K562 (cell line): Measurements from ENCODE around the gene YIF1A. TPM values are rescaled to one million over a fixed set of nuclear protein-coding genes. Genes with fewer than 3 reads are reported as not detected.

Experiments used
- ARNT ChIP-seq, 2 experiments: fragments of 450-650 bp; IDR thresholded peaks; 2 replicates each; pipeline ENCODE4 v1.6.1; 2016; ENCODE audit warnings: mild to moderate bottlenecking in 1 of 2
- ATF7 ChIP-seq: fragments of 450-650 bp; IDR thresholded peaks from 2 replicates; pipeline ENCODE4 v1.7.1; 2014; ENCODE audit warnings: mild to moderate bottlenecking, moderate library complexity
- CBX3 ChIP-seq, 2 experiments: IDR thresholded peaks; 1 replicate in 1 of 2; 2 replicates in 1 of 2; pipeline ENCODE4 v1.6.1; 2012; ENCODE audit warnings: inconsistent platforms in 2 of 2, low read length in 2 of 2, borderline replicate concordance in 1 of 2, control low read depth in 1 of 2
- CREM ChIP-seq: IDR thresholded peaks from 2 replicates; pipeline ENCODE4 v1.6.1; 2014; ENCODE audit warnings: antibody characterized with exemption, low read depth
- DMBX1 ChIP-seq: fragments of 250-450 bp; sonication (Bioruptor Pico); IDR thresholded peaks from 2 replicates; pipeline ENCODE4 v1.8.0; 2022; ENCODE audit warnings: inconsistent platforms, mild to moderate bottlenecking, moderate library complexity, borderline replicate concordance
- FOXA1 ChIP-seq: fragments of 450-650 bp; IDR thresholded peaks from 2 replicates; pipeline ENCODE4 v1.6.1; 2016; ENCODE audit warnings: mild to moderate bottlenecking, borderline replicate concordance
- HNRNPUL1 ChIP-seq: fragments of 200-400 bp; formaldehyde crosslinking; IDR thresholded peaks from 2 replicates; pipeline ENCODE4 v1.6.1; 2017; ENCODE audit warnings: low read length
- NCOA2 ChIP-seq, 2 experiments: fragments of 450-650 bp; IDR thresholded peaks; 2 replicates each; pipeline ENCODE4 v1.6.1; 2018; ENCODE audit warnings: mild to moderate bottlenecking in 2 of 2, moderate library complexity in 1 of 2; ENCODE audit not compliant: partially characterized antibody in 2 of 2
- POLR2G ChIP-seq: fragments of 200-400 bp; formaldehyde crosslinking; IDR thresholded peaks from 2 replicates; pipeline ENCODE4 v1.6.1; 2017; ENCODE audit warnings: low read depth, mild to moderate bottlenecking, antibody characterized with exemption, low read length, moderate library complexity
- POLR3G ChIP-seq: IDR thresholded peaks from 2 replicates; pipeline ENCODE4 v1.6.1; 2011; ENCODE audit not compliant: insufficient read length, insufficient replicate concordance; ENCODE audit errors: extremely low read depth
- RFX5 ChIP-seq: IDR thresholded peaks from 2 replicates; pipeline ENCODE4 v1.6.1; 2011; ENCODE audit warnings: low read depth, mild to moderate bottlenecking, improper control_type of control experiment, low read length
- RHOXF2B ChIP-seq: fragments of 250-450 bp; sonication (Bioruptor Pico); conservative IDR thresholded peaks from 2 replicates; pipeline ENCODE4 v1.5.1; 2021
- SPI1 ChIP-seq: IDR thresholded peaks from 2 replicates; pipeline ENCODE4 v1.6.1; 2011; ENCODE audit warnings: low read depth, low read length, control low read depth, borderline replicate concordance
- STAT5A ChIP-seq: IDR thresholded peaks from 2 replicates; pipeline ENCODE4 v1.6.1; 2012; ENCODE audit warnings: low read length, inconsistent platforms, borderline replicate concordance
- TBL1XR1 ChIP-seq, 2 experiments: IDR thresholded peaks; 2 replicates each; pipeline ENCODE4 v1.6.1; 2012; ENCODE audit warnings: improper control_type of control experiment in 2 of 2, low read length in 2 of 2, mild to moderate bottlenecking in 1 of 2
- TEAD1 ChIP-seq, 2 experiments: fragments of 450-650 bp in 1 of 2; sonication (generic) in 1 of 2; formaldehyde crosslinking; IDR thresholded peaks; 2 replicates each; pipeline versions ENCODE4 v1.4.0 to v1.8.0; 2020 to 2022; ENCODE audit warnings: mild to moderate bottlenecking in 2 of 2, missing genetic modification reagents in 1 of 2
- TFE3 ChIP-seq: fragments of 450-650 bp; formaldehyde crosslinking; IDR thresholded peaks from 2 replicates; pipeline ENCODE4 v1.4.0; 2020; ENCODE audit warnings: mild to moderate bottlenecking, mixed read lengths
- ZBTB26 ChIP-seq: fragments of 450-650 bp; formaldehyde crosslinking; IDR thresholded peaks from 2 replicates; pipeline ENCODE4 v1.4.0; 2022; ENCODE audit warnings: missing genetic modification characterization
- ZFPM2 ChIP-seq: fragments of 250-450 bp; sonication (Bioruptor Pico); IDR thresholded peaks from 2 replicates; pipeline ENCODE4 v1.5.1; 2022; ENCODE audit warnings: mild to moderate bottlenecking
- ZNF316 ChIP-seq: fragments of 450-650 bp; IDR thresholded peaks from 2 replicates; pipeline ENCODE4 v1.6.1; 2016
- ZNF444 ChIP-seq: fragments of 250-450 bp; sonication (Bioruptor Pico); IDR thresholded peaks from 2 replicates; pipeline ENCODE4 v1.4.0; 2020; ENCODE audit warnings: mild to moderate bottlenecking, moderate library complexity
- ZNF586 ChIP-seq: fragments of 450-650 bp; formaldehyde crosslinking; conservative IDR thresholded peaks from 2 replicates; pipeline ENCODE4 v1.4.0; 2020; ENCODE audit warnings: mild to moderate bottlenecking, moderate library complexity
- polyA plus RNA-seq, 8 experiments: library from polyadenylated mRNA; depleted of rRNA in 4 of 8; stranded (reverse) in 5 of 8; unstranded in 3 of 8; fragments of >200 nt; fragmentation: Nextera tagmentation in 2 of 8; fragmentation: Illumina TruSeq in 1 of 8; extraction: Ambion mirVana in 2 of 8; extraction: Trizol in 1 of 8; gene quantifications; 2 replicates each; pipeline versions ENCODE4 v1.2.1 to v1.2.3, GENCODE V29; 2011 to 2014; ENCODE audit warnings: inconsistent platforms in 1 of 8, missing spikeins in 1 of 8
- total RNA-seq, 7 experiments: library from RNA; depleted of rRNA in 6 of 7; stranded (reverse); fragments of >200 nt in 6 of 7; fragmentation: Illumina TruSeq in 2 of 7; extraction: Trizol in 2 of 7; gene quantifications; 2 replicates each; pipeline versions ENCODE4 v1.2.1 to v1.2.3, GENCODE V29; 2011 to 2021; ENCODE audit warnings: low replicate concordance in 1 of 7
- TF ChIP-seq, protein P1 (sequence below): conservative IDR thresholded peaks from 2 replicates; pipeline ENCODE4 v1.6.1; 2011; ENCODE audit warnings: low read depth, mild to moderate bottlenecking, low read length; ENCODE audit not compliant: control insufficient read depth
- TF ChIP-seq, protein P2 (sequence below): fragments of 450-650 bp; IDR thresholded peaks from 2 replicates; pipeline ENCODE4 v1.6.1; 2017; ENCODE audit warnings: mild to moderate bottlenecking, moderate library complexity

Gene YIF1A
- total and polyA plus RNA-seq, 9 of the 15 experiments (the other 6 are each of a cell fraction or from before 2014, with no cell fraction given), result 8.6 to 121 (median 77.2) TPM

GRCh38 chr11:66282468-66283455 is 6.2 kb downstream of the YIF1A start (continued):
- TF ChIP-seq ZFPM2 (CRISPR knock-in tag) (no peak), DMBX1 (CRISPR knock-in tag) (no peak), ZNF586 (CRISPR knock-in tag) (no peak), ZNF316 (no peak), CREM (peak; percentile 54), TBL1XR1 (IDR thresholded peaks at IDR 0.05; ENCODE audit: low read length in 2 of 2) (peak in 1 of 2 experiments; percentile 36; a peak in 1 of 4 replicates), TFE3 (no peak), STAT5A (no peak), RHOXF2B (CRISPR knock-in tag) (no peak), TEAD1 (CRISPR knock-in tag; IDR thresholded peaks at IDR 0.05) (no peak), SPI1 (no peak; the same call in 1 of the 2 replicates), ZBTB26 (CRISPR knock-in tag) (no peak), FOXA1 (no peak), HNRNPUL1 (no peak), POLR2G (peak; percentile 72), ZNF444 (CRISPR knock-in tag) (no peak), ATF7 (peak; percentile 61), CBX3 (IDR thresholded peaks at IDR 0.05; ENCODE audit: borderline replicate concordance in 1 of 2, low read length in 2 of 2) (peak in 1 of 2 experiments; percentile 27; a peak in 1 of 3 replicates), ARNT (IDR thresholded peaks at IDR 0.05) (no peak), RFX5 (no peak), POLR3G (no peak), NCOA2 (IDR thresholded peaks at IDR 0.05; ENCODE audit: partially characterized antibody in 2 of 2) (no peak)
- TF ChIP-seq, protein P1, sequence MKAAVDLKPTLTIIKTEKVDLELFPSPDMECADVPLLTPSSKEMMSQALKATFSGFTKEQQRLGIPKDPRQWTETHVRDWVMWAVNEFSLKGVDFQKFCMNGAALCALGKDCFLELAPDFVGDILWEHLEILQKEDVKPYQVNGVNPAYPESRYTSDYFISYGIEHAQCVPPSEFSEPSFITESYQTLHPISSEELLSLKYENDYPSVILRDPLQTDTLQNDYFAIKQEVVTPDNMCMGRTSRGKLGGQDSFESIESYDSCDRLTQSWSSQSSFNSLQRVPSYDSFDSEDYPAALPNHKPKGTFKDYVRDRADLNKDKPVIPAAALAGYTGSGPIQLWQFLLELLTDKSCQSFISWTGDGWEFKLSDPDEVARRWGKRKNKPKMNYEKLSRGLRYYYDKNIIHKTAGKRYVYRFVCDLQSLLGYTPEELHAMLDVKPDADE, result peak; percentile 57; the same call in 1 of the 2 replicates
- TF ChIP-seq, protein P2, sequence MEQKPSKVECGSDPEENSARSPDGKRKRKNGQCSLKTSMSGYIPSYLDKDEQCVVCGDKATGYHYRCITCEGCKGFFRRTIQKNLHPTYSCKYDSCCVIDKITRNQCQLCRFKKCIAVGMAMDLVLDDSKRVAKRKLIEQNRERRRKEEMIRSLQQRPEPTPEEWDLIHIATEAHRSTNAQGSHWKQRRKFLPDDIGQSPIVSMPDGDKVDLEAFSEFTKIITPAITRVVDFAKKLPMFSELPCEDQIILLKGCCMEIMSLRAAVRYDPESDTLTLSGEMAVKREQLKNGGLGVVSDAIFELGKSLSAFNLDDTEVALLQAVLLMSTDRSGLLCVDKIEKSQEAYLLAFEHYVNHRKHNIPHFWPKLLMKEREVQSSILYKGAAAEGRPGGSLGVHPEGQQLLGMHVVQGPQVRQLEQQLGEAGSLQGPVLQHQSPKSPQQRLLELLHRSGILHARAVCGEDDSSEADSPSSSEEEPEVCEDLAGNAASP, result no peak
